Neural progenitor cell (in vitro differentiated cells): ENCODE results near the gene CRY1. TPM values are rescaled to one million over a fixed set of nuclear protein-coding genes. Genes with fewer than 3 reads are reported as not detected.

Source experiments
- DNase-seq: peaks from one replicate; pipeline ENCODE4 v3.0.0-alpha.2; 2016; ENCODE audit warnings: low spot score
- H2AFZ ChIP-seq: fragments of 200-600 bp; sonication (generic); replicated peaks from 2 replicates; pipeline ENCODE4 v1.6.1; 2016; ENCODE audit warnings: antibody characterized with exemption
- H3F3A ChIP-seq: fragments of 200-600 bp; sonication (generic); 2 replicates; pipeline ENCODE4 v1.6.1; 2016; ENCODE audit warnings: antibody characterized with exemption, low read depth
- H3K27ac ChIP-seq: fragments of 200-600 bp; sonication (generic); 2 replicates; pipeline ENCODE4 v1.5.1; 2016; ENCODE audit warnings: mild to moderate bottlenecking
- H3K27me3 ChIP-seq: fragments of 200-600 bp; sonication (generic); 2 replicates; pipeline ENCODE4 v1.6.1; 2016; ENCODE audit warnings: mild to moderate bottlenecking, moderate library complexity
- H3K36me3 ChIP-seq: fragments of 200-600 bp; sonication (generic); 2 replicates; pipeline ENCODE4 v1.5.1; 2016
- H3K4me1 ChIP-seq: fragments of 200-600 bp; sonication (generic); 2 replicates; pipeline ENCODE4 v1.6.1; 2016; ENCODE audit warnings: mixed run types
- H3K4me2 ChIP-seq: fragments of 200-600 bp; sonication (generic); 2 replicates; pipeline ENCODE4 v1.6.1; 2016
- H3K4me3 ChIP-seq: fragments of 200-600 bp; sonication (generic); 2 replicates; pipeline ENCODE4 v1.5.1; 2016
- H3K79me2 ChIP-seq: fragments of 200-600 bp; sonication (generic); 2 replicates; pipeline ENCODE4 v1.6.1; 2016; ENCODE audit warnings: low read depth
- H3K9ac ChIP-seq: fragments of 200-600 bp; sonication (generic); 2 replicates; pipeline ENCODE4 v1.6.1; 2016
- H3K9me3 ChIP-seq: fragments of 200-600 bp; sonication (generic); 2 replicates; pipeline ENCODE4 v1.5.1; 2016; ENCODE audit warnings: low read depth
- H4K20me1 ChIP-seq: fragments of 200-600 bp; sonication (generic); 2 replicates; pipeline ENCODE4 v1.6.1; 2016; ENCODE audit warnings: low read depth
- H3K27ac Mint-ChIP-seq: 3 replicates; pipeline ENCODE4 v1.8.0; 2021; ENCODE audit warnings: mixed read lengths
- H3K27me3 Mint-ChIP-seq: 2 replicates; pipeline ENCODE4 v1.8.0; 2022; ENCODE audit warnings: low read depth, mild to moderate bottlenecking, inconsistent platforms, moderate library complexity, mixed read lengths; ENCODE audit not compliant: insufficient read depth
- H3K36me3 Mint-ChIP-seq: 3 replicates; pipeline ENCODE4 v1.8.0; 2021; ENCODE audit warnings: mixed read lengths
- H3K4me1 Mint-ChIP-seq: 3 replicates; pipeline ENCODE4 v1.8.0; 2021; ENCODE audit warnings: mixed read lengths
- H3K4me3 Mint-ChIP-seq: 3 replicates; pipeline ENCODE4 v1.8.0; 2021; ENCODE audit warnings: mild to moderate bottlenecking, moderate library complexity, mixed read lengths
- H3K9me3 Mint-ChIP-seq: 3 replicates; pipeline ENCODE4 v1.8.0; 2020; ENCODE audit warnings: mixed read lengths
- EZH2 ChIP-seq: fragments of 200-600 bp; sonication (generic); IDR thresholded peaks from 2 replicates; pipeline ENCODE4 v1.6.1; 2017; ENCODE audit warnings: antibody characterized with exemption, mild to moderate bottlenecking, moderate library complexity
- EZH2phosphoT487 ChIP-seq: fragments of 200-600 bp; sonication (generic); IDR thresholded peaks from 2 replicates; pipeline ENCODE4 v1.6.1; 2017; ENCODE audit warnings: antibody characterized with exemption
- total RNA-seq: library from RNA; depleted of rRNA; stranded (reverse); fragments of >200 nt; gene quantifications from 2 replicates; pipeline ENCODE4 v1.2.3, GENCODE V29; 2015; ENCODE audit warnings: low replicate concordance
- TF ChIP-seq, protein P1 (sequence below): fragments of 200-600 bp; sonication (generic); IDR thresholded peaks from 2 replicates; pipeline ENCODE4 v1.5.1; 2017; ENCODE audit warnings: antibody characterized with exemption, mild to moderate bottlenecking

Gene CRY1
- total RNA-seq, 1 donor from 2014 or later = 51.3 TPM

DNA sequence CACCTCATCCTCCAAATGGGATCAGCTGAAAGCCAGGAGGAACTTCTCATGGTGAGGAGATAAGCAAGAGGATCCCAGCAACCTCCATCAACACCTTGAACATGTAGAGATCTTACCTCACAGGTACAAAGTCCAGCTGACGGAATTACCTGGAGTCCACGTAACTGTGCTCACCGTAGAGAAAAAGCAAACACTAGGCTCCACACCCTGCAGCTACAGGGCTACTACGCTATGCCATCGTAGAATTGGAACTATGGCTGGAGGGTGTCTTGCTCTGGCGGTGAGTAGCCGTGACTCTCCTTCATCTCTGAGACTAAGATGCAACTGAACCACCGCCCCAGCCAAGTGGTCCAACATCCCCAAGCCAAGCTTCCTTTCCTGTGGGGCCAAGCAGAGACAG, 50.5 kb downstream of the CRY1 start:
- TF ChIP-seq EZH2phosphoT487 (no peak), EZH2 (no peak)
- TF ChIP-seq, protein P1, sequence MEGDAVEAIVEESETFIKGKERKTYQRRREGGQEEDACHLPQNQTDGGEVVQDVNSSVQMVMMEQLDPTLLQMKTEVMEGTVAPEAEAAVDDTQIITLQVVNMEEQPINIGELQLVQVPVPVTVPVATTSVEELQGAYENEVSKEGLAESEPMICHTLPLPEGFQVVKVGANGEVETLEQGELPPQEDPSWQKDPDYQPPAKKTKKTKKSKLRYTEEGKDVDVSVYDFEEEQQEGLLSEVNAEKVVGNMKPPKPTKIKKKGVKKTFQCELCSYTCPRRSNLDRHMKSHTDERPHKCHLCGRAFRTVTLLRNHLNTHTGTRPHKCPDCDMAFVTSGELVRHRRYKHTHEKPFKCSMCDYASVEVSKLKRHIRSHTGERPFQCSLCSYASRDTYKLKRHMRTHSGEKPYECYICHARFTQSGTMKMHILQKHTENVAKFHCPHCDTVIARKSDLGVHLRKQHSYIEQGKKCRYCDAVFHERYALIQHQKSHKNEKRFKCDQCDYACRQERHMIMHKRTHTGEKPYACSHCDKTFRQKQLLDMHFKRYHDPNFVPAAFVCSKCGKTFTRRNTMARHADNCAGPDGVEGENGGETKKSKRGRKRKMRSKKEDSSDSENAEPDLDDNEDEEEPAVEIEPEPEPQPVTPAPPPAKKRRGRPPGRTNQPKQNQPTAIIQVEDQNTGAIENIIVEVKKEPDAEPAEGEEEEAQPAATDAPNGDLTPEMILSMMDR = no peak
- H3K36me3 ChIP-seq = no peaks in the 10 kb centered on the region
- H3K27ac Mint-ChIP-seq = no peak overlapping the region
- H2AFZ ChIP-seq = no peak overlapping the region
- no peak overlapping the region for H3K4me3 Mint-ChIP-seq
- H3K4me1 Mint-ChIP-seq = no peaks in the 10 kb centered on the region
- no peaks in the 10 kb centered on the region for H3F3A ChIP-seq
- no peaks in the 10 kb centered on the region for H3K27me3 ChIP-seq
- H3K9me3 ChIP-seq = no peaks in the 10 kb centered on the region
- H3K9ac ChIP-seq = no peak overlapping the region
- H3K36me3 Mint-ChIP-seq = peaks cover 14% of the 10 kb centered on the region
- DNase-seq = no peak
- H3K27me3 Mint-ChIP-seq = peaks cover 4% of the 10 kb centered on the region
- H3K4me1 ChIP-seq = no peaks in the 10 kb centered on the region
- H3K4me2 ChIP-seq = no peak overlapping the region
- peaks cover 4% of the 10 kb centered on the region for H3K79me2 ChIP-seq
- no peak overlapping the region for H3K27ac ChIP-seq
- H3K9me3 Mint-ChIP-seq = peaks cover 18% of the 10 kb centered on the region
- no peak overlapping the region for H3K4me3 ChIP-seq
- no peaks in the 10 kb centered on the region for H4K20me1 ChIP-seq

DNA sequence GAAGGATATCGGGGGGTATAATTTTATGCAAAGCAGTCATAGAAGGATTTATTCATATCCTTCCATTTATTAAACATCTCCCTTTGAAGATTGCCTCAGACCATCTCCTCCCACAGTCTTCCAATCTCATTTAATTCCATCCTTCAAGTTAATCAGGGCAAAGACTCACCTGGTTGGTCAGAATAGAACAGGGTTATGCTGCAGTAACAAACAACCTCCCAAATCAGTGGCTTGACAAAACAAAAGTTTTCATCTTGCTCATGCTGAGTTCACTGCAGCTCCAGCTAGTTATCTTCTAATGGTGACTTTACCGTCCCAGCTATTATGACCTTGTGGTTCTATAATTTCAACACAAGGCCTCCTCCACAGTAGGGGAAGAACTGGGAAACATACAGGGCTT, 57.6 kb downstream of the CRY1 start:
- Histone ChIP-seq H3K9ac (no peak overlapping the region), H3K4me1 (no peaks in the 10 kb centered on the region), H3K79me2 (peaks cover 6% of the 10 kb centered on the region), H3K27me3 (no peaks in the 10 kb centered on the region), H3K4me2 (no peak overlapping the region), H3K9me3 (no peaks in the 10 kb centered on the region), H3K36me3 (no peaks in the 10 kb centered on the region), H3F3A (no peaks in the 10 kb centered on the region), H3K27ac (no peak overlapping the region), H4K20me1 (no peaks in the 10 kb centered on the region), H2AFZ (no peak overlapping the region), H3K4me3 (no peak overlapping the region)
- Mint-ChIP-seq H3K36me3 (peaks cover 8% of the 10 kb centered on the region), H3K4me3 (no peak overlapping the region), H3K27me3 (no peaks in the 10 kb centered on the region), H3K4me1 (no peaks in the 10 kb centered on the region), H3K27ac (no peak overlapping the region), H3K9me3 (no peaks in the 10 kb centered on the region)
- DNase-seq = no peak
- TF ChIP-seq, protein P1 = no peak
- no peak for TF ChIP-seq EZH2
- TF ChIP-seq EZH2phosphoT487 = no peak

DNA sequence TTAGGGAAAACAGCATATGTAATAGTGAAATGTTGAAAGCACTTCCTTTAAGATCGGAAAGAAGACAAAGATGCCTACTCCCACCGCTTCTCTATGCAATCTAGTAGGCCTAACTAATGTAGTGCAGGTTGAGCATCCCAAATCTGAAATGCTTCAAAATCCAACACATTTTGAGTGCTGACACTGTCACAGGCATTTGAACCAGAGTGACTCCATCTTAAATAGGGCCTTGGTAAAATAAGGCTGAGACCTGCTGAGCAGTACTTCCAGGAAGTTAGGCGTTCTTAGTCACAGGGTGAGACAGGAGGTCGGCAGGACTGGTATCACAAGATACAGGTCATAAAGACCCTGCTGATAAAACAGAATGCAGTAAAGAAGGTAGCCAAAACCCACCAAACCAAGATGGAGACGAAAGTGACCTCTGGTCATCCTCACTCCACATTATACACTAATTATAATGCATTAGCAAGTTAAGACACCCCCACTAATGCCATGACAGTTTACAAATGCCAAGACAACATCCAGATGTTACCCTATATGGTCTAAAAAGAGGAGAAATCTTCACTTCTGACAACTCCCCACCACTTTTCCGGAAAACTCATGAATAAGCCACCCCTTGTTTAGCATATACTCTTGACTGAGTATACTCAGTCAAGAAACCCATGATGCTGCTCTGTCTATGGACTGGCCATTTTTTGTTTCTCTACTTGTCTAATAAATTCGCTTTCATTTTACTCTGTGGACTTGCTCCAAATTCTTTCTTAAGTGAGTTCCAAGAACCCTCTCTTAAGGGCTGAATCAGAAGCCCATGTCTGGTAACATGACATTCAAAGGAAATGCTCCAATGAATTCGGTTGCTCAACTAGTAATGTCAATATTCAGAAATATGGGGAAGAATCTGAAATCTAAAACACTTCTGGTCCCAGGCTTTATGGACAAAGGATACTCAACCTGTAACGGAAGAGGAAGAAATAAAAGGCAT, 59.3 kb downstream of the CRY1 start:
- H3K4me3 Mint-ChIP-seq = no peak overlapping the region
- TF ChIP-seq EZH2phosphoT487 (no peak), EZH2 (no peak)
- TF ChIP-seq, protein P1 = no peak
- Histone ChIP-seq H2AFZ (no peak overlapping the region), H3K27ac (no peak overlapping the region), H3K27me3 (no peaks in the 10 kb centered on the region), H4K20me1 (no peaks in the 10 kb centered on the region), H3K9me3 (no peaks in the 10 kb centered on the region), H3K79me2 (peaks cover 6% of the 10 kb centered on the region), H3K36me3 (no peaks in the 10 kb centered on the region), H3F3A (no peaks in the 10 kb centered on the region), H3K4me1 (peaks cover 3% of the 10 kb centered on the region), H3K9ac (no peak overlapping the region), H3K4me2 (no peak overlapping the region), H3K4me3 (no peak overlapping the region)
- H3K27me3 Mint-ChIP-seq = no peaks in the 10 kb centered on the region
- no peak for DNase-seq
- H3K36me3 Mint-ChIP-seq = peaks cover 8% of the 10 kb centered on the region
- H3K9me3 Mint-ChIP-seq = no peaks in the 10 kb centered on the region
- peaks cover 4% of the 10 kb centered on the region for H3K4me1 Mint-ChIP-seq
- H3K27ac Mint-ChIP-seq = no peak overlapping the region
